Ishikawa (cell line): ENCODE data around the gene RPRML.

Experiments
- CEBPB ChIP-seq: IDR thresholded peaks from 2 replicates; pipeline ENCODE4 v1.6.1; 2012
- EGR1 ChIP-seq: IDR thresholded peaks from 2 replicates; pipeline ENCODE4 v1.6.1; 2012
- EP300 ChIP-seq: IDR thresholded peaks from 2 replicates; pipeline ENCODE4 v1.6.1; 2012; ENCODE audit warnings: borderline replicate concordance
- MAX ChIP-seq: IDR thresholded peaks from 2 replicates; pipeline ENCODE4 v1.6.1; 2012
- NFIC ChIP-seq: IDR thresholded peaks from 2 replicates; pipeline ENCODE4 v1.6.1; 2012
- RAD21 ChIP-seq: IDR thresholded peaks from 2 replicates; pipeline ENCODE4 v1.6.1; 2012; ENCODE audit warnings: low read depth
- TAF1 ChIP-seq: IDR thresholded peaks from 2 replicates; pipeline ENCODE4 v1.6.1; 2012; ENCODE audit warnings: low read depth, mild to moderate bottlenecking
- TEAD4 ChIP-seq: IDR thresholded peaks from 2 replicates; pipeline ENCODE4 v1.6.1; 2012
- TF ChIP-seq, protein P1 (sequence below): IDR thresholded peaks from 2 replicates; pipeline ENCODE4 v1.6.1; 2012; ENCODE audit warnings: low read depth, mild to moderate bottlenecking

DNA sequence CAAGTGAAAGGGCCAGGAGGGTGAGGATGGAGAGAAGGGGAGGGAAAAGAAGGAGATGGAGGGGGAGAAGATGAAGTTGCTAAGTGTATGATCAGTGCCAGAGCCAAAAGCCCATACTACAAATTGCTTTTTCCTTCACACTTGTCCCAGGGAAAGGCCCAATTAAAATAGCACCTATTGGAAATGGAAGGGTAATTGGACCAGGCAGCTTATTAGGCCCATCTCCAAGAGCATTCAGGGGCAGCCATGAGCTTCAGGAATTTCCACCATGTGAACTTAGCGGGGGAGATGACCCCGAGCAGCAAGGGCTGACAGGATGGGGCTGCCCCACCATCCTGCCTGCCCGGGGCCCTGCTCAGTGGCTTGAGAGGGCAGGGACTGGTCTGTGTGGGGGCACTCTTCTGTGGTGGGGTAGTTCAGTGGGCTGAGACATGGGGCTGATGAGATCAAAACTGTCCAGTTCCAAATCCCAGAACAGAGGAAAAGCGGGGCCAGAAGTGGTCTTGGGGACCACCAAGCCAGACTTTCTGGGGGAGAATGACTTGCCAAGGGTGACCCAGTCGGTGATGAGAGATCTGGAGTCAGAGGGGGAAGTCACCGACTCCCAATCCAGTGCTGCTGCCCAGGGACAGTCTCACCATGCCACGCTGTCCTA, 28.6 kb downstream of the RPRML start:
- no peak for TF ChIP-seq EGR1
- TF ChIP-seq, protein P1, sequence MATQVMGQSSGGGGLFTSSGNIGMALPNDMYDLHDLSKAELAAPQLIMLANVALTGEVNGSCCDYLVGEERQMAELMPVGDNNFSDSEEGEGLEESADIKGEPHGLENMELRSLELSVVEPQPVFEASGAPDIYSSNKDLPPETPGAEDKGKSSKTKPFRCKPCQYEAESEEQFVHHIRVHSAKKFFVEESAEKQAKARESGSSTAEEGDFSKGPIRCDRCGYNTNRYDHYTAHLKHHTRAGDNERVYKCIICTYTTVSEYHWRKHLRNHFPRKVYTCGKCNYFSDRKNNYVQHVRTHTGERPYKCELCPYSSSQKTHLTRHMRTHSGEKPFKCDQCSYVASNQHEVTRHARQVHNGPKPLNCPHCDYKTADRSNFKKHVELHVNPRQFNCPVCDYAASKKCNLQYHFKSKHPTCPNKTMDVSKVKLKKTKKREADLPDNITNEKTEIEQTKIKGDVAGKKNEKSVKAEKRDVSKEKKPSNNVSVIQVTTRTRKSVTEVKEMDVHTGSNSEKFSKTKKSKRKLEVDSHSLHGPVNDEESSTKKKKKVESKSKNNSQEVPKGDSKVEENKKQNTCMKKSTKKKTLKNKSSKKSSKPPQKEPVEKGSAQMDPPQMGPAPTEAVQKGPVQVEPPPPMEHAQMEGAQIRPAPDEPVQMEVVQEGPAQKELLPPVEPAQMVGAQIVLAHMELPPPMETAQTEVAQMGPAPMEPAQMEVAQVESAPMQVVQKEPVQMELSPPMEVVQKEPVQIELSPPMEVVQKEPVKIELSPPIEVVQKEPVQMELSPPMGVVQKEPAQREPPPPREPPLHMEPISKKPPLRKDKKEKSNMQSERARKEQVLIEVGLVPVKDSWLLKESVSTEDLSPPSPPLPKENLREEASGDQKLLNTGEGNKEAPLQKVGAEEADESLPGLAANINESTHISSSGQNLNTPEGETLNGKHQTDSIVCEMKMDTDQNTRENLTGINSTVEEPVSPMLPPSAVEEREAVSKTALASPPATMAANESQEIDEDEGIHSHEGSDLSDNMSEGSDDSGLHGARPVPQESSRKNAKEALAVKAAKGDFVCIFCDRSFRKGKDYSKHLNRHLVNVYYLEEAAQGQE, result no peak
- TF ChIP-seq CEBPB, result no peak
- no peak for TF ChIP-seq RAD21
- TF ChIP-seq TAF1, result no peak
- no peak for TF ChIP-seq MAX
- no peak for TF ChIP-seq TEAD4
- no peak for TF ChIP-seq EP300
- no peak for TF ChIP-seq NFIC
